HG03196 (cell line): Measurements from ENCODE around the gene TIMM21.

Source experiments
- ATAC-seq: cut with Tn5 transposase; IDR thresholded peaks from one replicate; pipeline ENCODE4 v1.9.1; 2021; ENCODE audit not compliant: unreplicated experiment

The TIMM21 gene

GRCh38 chr18:74146756-74147155, 1.6 kb upstream of the TIMM21 start:
- no peak for ATAC-seq

GRCh38 chr18:74147491-74147778, 888 bp upstream of the TIMM21 start:
- ATAC-seq, result no peak

- peak; percentile 13 for ATAC-seq
These were observed 284 bp downstream of the TIMM21 start for GRCh38 chr18:74148543-74149070.

GRCh38 chr18:74149878-74150277, 1.6 kb downstream of the TIMM21 start:
- no peak for ATAC-seq

- ATAC-seq, result no peak
These were observed 3.9 kb downstream of the TIMM21 start for GRCh38 chr18:74152270-74152669.

GRCh38 chr18:74152857-74153256, 4.5 kb downstream of the TIMM21 start:
- no peak for ATAC-seq

- no peak for ATAC-seq
These were observed 5.1 kb downstream of the TIMM21 start for GRCh38 chr18:74153377-74153776.

- ATAC-seq, result no peak
These were observed 5.5 kb downstream of the TIMM21 start for GRCh38 chr18:74153793-74154192.

- ATAC-seq, result no peak
These were observed 6.4 kb downstream of the TIMM21 start for GRCh38 chr18:74154716-74155115.

- ATAC-seq, result no peak
These were observed 7.0 kb downstream of the TIMM21 start for GRCh38 chr18:74155276-74155675.

GRCh38 chr18:74163019-74163660, 14.8 kb downstream of the TIMM21 start:
- no peak for ATAC-seq

GRCh38 chr18:74166386-74166785, 18.1 kb downstream of the TIMM21 start:
- ATAC-seq, result no peak

- peak; percentile 87 for ATAC-seq
These were observed 23.7 kb downstream of the TIMM21 start for GRCh38 chr18:74171910-74172606.

GRCh38 chr18:74172697-74173433, 24.5 kb downstream of the TIMM21 start:
- no peak for ATAC-seq

- no peak for ATAC-seq
These were observed 25.1 kb downstream of the TIMM21 start for GRCh38 chr18:74173434-74173750.

- ATAC-seq, result no peak
These were observed 27.3 kb downstream of the TIMM21 start for GRCh38 chr18:74175658-74176057.

- no peak for ATAC-seq
These were observed 30.6 kb downstream of the TIMM21 start for GRCh38 chr18:74178884-74179283.

GRCh38 chr18:74179623-74180199, 31.4 kb downstream of the TIMM21 start:
- ATAC-seq, result no peak

- ATAC-seq, result no peak
These were observed 34.0 kb downstream of the TIMM21 start for GRCh38 chr18:74182335-74182734.

GRCh38 chr18:74183130-74183529, 34.8 kb downstream of the TIMM21 start:
- no peak for ATAC-seq

- ATAC-seq, result no peak
These were observed 36.6 kb downstream of the TIMM21 start for GRCh38 chr18:74184875-74185274.

GRCh38 chr18:74185860-74186259, 37.5 kb downstream of the TIMM21 start:
- no peak for ATAC-seq
